GM12872 (cell line): ENCODE measurements around the gene PGLYRP3.

Source experiments
- CTCF ChIP-seq: IDR thresholded peaks from 3 replicates; pipeline ENCODE4 v1.5.1; 2011; ENCODE audit warnings: low read depth, mild to moderate bottlenecking, low read length, moderate library complexity; ENCODE audit not compliant: insufficient read depth

Gene PGLYRP3

GRCh38 chr1:153345187-153346076, 32.7 kb upstream of the PGLYRP3 start:
- no peak for TF ChIP-seq CTCF

- no peak for TF ChIP-seq CTCF
Observed at GRCh38 chr1:153344718-153345025, 31.9 kb upstream of the PGLYRP3 start.

GRCh38 chr1:153343811-153344717, 31.3 kb upstream of the PGLYRP3 start:
- no peak for TF ChIP-seq CTCF

GRCh38 chr1:153343040-153343681, 30.4 kb upstream of the PGLYRP3 start:
- no peak for TF ChIP-seq CTCF

- no peak for TF ChIP-seq CTCF
Observed at GRCh38 chr1:153342178-153342577, 29.4 kb upstream of the PGLYRP3 start.

GRCh38 chr1:153341431-153341934, 28.7 kb upstream of the PGLYRP3 start:
- TF ChIP-seq CTCF = no peak

- no peak for TF ChIP-seq CTCF
Observed at GRCh38 chr1:153340356-153340755, 27.6 kb upstream of the PGLYRP3 start.
